PFSK-1 (cell line): ENCODE data around the gene DHRS9.

Source experiments
- POLR2AphosphoS5 ChIP-seq: IDR thresholded peaks from 2 replicates; pipeline ENCODE4 v1.6.1; 2012; ENCODE audit warnings: low read depth, mild to moderate bottlenecking, control low read depth, low read length, moderate library complexity
- SIN3A ChIP-seq: IDR thresholded peaks from 2 replicates; pipeline ENCODE4 v1.6.1; 2012; ENCODE audit warnings: mild to moderate bottlenecking, low read length, moderate library complexity, borderline replicate concordance; ENCODE audit not compliant: insufficient read depth
- TAF1 ChIP-seq: IDR thresholded peaks from 2 replicates; pipeline ENCODE4 v1.6.1; 2012; ENCODE audit warnings: low read length, control low read depth, borderline replicate concordance; ENCODE audit not compliant: insufficient read depth

DNA sequence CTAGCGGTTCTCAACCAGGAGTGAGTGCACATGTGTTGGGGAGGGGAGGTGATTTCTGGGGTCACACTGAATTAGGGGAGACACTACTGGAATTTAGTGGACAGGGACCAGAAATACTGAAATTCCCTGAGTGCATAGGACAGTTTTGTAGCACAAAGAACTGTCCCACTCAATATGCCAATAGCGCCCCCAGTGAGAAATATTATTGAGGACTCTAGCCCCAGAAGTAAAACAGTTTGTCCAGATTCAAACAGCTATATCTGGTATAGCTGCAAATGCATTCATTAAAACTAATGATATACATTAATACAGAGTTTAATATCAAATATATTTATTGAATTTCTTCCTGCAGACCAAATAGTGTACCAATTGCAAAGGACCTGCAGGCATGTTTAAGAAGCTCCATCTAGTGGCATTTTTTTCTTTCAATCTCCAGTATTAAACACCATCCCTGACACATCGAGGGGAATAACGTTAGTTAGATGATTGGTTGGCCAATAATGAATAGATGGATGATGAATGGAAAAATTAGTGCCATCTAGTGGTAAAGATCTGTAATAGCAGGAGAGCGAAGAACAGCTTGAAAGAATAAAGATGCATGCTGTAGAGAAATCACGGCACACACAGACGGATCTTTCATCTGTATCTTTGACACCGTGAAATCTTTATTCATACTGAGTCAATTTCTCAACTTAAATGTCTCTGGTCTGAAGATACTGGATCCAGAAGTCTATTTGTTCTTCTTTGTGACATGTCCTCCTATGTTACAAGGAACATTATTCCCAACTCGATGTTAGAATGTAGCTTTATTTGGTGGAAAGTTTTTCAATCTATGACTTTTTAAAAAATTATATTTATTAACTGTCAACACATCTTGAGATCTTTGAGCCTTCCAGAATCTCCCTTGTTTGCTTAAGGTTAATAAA is 62.5 kb downstream of the DHRS9 start:
- TF ChIP-seq TAF1, result no peak
- TF ChIP-seq SIN3A, result no peak
- TF ChIP-seq POLR2AphosphoS5, result no peak
